ENCODE results near the gene OR6P1. TPM values are rescaled to one million over a fixed set of nuclear protein-coding genes. Genes with fewer than 3 reads are reported as not detected.

The OR6P1 gene
- total RNA-seq, 4 donors from 2014 or later = not detected

GRCh38 chr1:158520955-158521665 is 49.3 kb downstream of the OR6P1 start:
- TF ChIP-seq, protein P1, sequence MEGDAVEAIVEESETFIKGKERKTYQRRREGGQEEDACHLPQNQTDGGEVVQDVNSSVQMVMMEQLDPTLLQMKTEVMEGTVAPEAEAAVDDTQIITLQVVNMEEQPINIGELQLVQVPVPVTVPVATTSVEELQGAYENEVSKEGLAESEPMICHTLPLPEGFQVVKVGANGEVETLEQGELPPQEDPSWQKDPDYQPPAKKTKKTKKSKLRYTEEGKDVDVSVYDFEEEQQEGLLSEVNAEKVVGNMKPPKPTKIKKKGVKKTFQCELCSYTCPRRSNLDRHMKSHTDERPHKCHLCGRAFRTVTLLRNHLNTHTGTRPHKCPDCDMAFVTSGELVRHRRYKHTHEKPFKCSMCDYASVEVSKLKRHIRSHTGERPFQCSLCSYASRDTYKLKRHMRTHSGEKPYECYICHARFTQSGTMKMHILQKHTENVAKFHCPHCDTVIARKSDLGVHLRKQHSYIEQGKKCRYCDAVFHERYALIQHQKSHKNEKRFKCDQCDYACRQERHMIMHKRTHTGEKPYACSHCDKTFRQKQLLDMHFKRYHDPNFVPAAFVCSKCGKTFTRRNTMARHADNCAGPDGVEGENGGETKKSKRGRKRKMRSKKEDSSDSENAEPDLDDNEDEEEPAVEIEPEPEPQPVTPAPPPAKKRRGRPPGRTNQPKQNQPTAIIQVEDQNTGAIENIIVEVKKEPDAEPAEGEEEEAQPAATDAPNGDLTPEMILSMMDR (IDR thresholded peaks at IDR 0.05; ENCODE audit: low read depth) = no peak

- TF ChIP-seq, protein P1 (IDR thresholded peaks at IDR 0.05; ENCODE audit: low read depth) = no peak
Measured at GRCh38 chr1:158520021-158520420, 50.4 kb downstream of the OR6P1 start.

GRCh38 chr1:158516966-158517365 is 53.4 kb downstream of the OR6P1 start:
- TF ChIP-seq, protein P1 (IDR thresholded peaks at IDR 0.05; ENCODE audit: low read depth) = no peak

Other genes with a start within 250 kb of the OR6P1 start
- gene CD1B, start 239.0 kb downstream of the OR6P1 start, total RNA-seq = 1 to 10 TPM in 1 of 4 donors, not detected in 3; 1.9 TPM
- 1 to 10 TPM in 2 of 4 donors, under 1 TPM in 1, not detected in 1; 0.88 to 2.9 (median 2.4) TPM for gene CD1E, start 216.7 kb downstream of the OR6P1 start, total RNA-seq
- not detected for gene OR10T2, start 171.1 kb downstream of the OR6P1 start, total RNA-seq
- not detected for gene OR10K2, start 144.3 kb downstream of the OR6P1 start, total RNA-seq
- gene OR10K1, start 108.7 kb downstream of the OR6P1 start, total RNA-seq = not detected
- gene OR10R2, start 98.4 kb downstream of the OR6P1 start, total RNA-seq = not detected
- gene OR6Y1, start 16.2 kb downstream of the OR6P1 start, total RNA-seq = not detected
- not detected for gene OR10X1, start 9.3 kb upstream of the OR6P1 start, total RNA-seq
- not detected for gene OR10Z1, start 34.7 kb upstream of the OR6P1 start, total RNA-seq
- gene SPTA1, start 116.1 kb upstream of the OR6P1 start, total RNA-seq = under 1 TPM in 3 of 4 donors, not detected in 1; 0.38 to 0.88 (median 0.68) TPM
- gene OR6K2, start 130.1 kb upstream of the OR6P1 start, total RNA-seq = not detected
- not detected for gene OR6K3, start 150.1 kb upstream of the OR6P1 start, total RNA-seq
- gene OR6K6, start 184.1 kb upstream of the OR6P1 start, total RNA-seq = not detected
- gene OR6N1, start 201.6 kb upstream of the OR6P1 start, total RNA-seq = not detected
- not detected for gene OR6N2, start 210.6 kb upstream of the OR6P1 start, total RNA-seq